HL-60 (cell line): ENCODE results near the gene LRRC66.

ENCODE experiments used
- CTCF ChIP-seq: IDR thresholded peaks from one replicate; pipeline ENCODE4 v1.5.1; 2011; ENCODE audit warnings: low read length, control low read depth, inconsistent platforms; ENCODE audit not compliant: insufficient read depth
- REST ChIP-seq: IDR thresholded peaks from 2 replicates; pipeline ENCODE4 v1.6.1; 2012; ENCODE audit warnings: low read depth; ENCODE audit not compliant: insufficient replicate concordance

- no peak for TF ChIP-seq CTCF
- no peak for TF ChIP-seq REST
Observed at GRCh38 chr4:52001616-52002015, 18.5 kb downstream of the LRRC66 start.
